ENCODE measurements around the gene SSBP4.

The SSBP4 gene

GRCh38 chr19:18465214-18465963 is 46.2 kb downstream of the SSBP4 start:
- in situ Hi-C loops (cut with HindIII; ENCODE audit: low pct_ligation_motif_present, low sequenced_read_pairs): no loop called here
- no peak overlapping the region for H3K27ac ChIP-seq
- no peak overlapping the region for H3K4me3 ChIP-seq (ENCODE audit: low read depth, low read length)
- TF ChIP-seq CTCF (IDR thresholded peaks at IDR 0.05; ENCODE audit: low read depth, low read length, missing control alignments): no peak
- no peaks in the 10 kb centered on the region for H3K27me3 ChIP-seq (replicated peaks)
- peaks cover 24% of the 10 kb centered on the region for H3K36me3 ChIP-seq (replicated peaks)
- no peak for DNase-seq

- in situ Hi-C loops (cut with HindIII; ENCODE audit: low pct_ligation_motif_present, low sequenced_read_pairs): no loop called here
- Histone ChIP-seq H3K27me3 (replicated peaks) (no peaks in the 10 kb centered on the region), H3K4me3 (ENCODE audit: low read depth, low read length) (no peak overlapping the region), H3K36me3 (replicated peaks) (peaks cover 18% of the 10 kb centered on the region), H3K27ac (no peak overlapping the region)
- no peak for DNase-seq
- TF ChIP-seq CTCF (IDR thresholded peaks at IDR 0.05; ENCODE audit: low read depth, low read length, missing control alignments): no peak
Observed at GRCh38 chr19:18465964-18466339, 46.8 kb downstream of the SSBP4 start.

DNA sequence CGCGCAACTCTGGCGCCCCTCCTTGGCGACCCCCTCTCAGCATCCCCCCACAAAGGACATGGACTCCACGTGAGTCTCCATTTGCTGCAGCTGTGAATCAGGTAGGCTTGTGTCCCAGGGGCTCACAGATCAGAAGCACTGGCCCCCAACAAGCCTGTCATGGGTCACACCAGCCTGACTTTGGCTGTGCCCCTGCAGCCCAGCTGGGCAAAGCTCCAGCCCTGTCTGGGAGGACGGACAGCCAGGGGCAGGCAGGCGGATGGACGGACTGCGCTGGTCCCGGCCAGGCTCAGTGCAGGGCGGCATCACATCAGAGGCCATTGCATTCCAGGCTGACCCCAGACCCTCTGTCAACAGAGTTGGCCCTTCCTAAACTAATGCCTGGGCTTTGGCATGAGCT is 47.2 kb downstream of the SSBP4 start:
- in situ Hi-C loops (cut with HindIII; ENCODE audit: low pct_ligation_motif_present, low sequenced_read_pairs): no loop called here
- Histone ChIP-seq H3K27me3 (replicated peaks) (no peaks in the 10 kb centered on the region), H3K4me3 (ENCODE audit: low read depth, low read length) (no peak overlapping the region), H3K27ac (no peak overlapping the region), H3K36me3 (replicated peaks) (peaks cover 14% of the 10 kb centered on the region)
- TF ChIP-seq CTCF (IDR thresholded peaks at IDR 0.05; ENCODE audit: low read depth, low read length, missing control alignments): no peak
- DNase-seq: no peak

DNA sequence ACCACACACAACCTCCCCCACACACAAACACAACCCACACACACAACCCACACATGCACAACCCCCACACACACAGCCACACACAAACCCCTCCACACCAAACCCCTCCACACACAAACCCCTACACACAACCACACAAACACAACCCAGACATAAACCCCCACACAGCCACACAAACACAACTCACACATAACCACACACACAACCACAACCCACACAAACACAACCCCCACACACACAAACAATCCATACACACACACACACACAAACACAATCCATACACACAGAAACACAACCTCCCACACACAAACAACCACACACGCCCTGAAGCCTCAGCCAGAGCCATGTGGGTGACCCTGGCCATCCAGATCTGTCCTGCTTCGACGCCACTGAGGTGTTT is 48.8 kb downstream of the SSBP4 start:
- peaks cover 10% of the 10 kb centered on the region for H3K36me3 ChIP-seq (replicated peaks)
- no peak overlapping the region for H3K4me3 ChIP-seq (ENCODE audit: low read depth, low read length)
- H3K27me3 ChIP-seq (replicated peaks): no peaks in the 10 kb centered on the region
- no peak for TF ChIP-seq CTCF (IDR thresholded peaks at IDR 0.05; ENCODE audit: low read depth, low read length, missing control alignments)
- in situ Hi-C loops (cut with HindIII; ENCODE audit: low pct_ligation_motif_present, low sequenced_read_pairs): no loop called here
- DNase-seq: no peak
- H3K27ac ChIP-seq: no peak overlapping the region

DNA sequence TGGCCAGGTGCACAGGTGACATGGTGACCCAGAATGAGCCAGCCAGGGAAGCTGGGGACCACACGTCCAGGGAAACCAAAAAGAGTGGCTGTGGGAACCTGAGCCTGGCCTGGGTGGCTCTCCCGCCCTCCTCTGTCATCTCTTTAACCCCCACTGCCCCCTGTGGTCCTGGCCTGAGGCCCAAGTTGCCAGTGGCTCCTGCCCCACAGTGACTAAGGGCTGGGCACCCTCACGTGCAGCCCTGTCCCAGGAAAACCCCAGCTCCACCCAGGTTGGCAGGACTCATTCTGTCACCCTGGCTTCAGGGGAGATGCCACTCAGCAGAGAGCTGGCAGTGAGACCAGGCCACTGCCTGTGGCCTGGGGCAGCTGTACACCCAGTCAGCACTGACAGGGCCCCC is 49.3 kb downstream of the SSBP4 start:
- Histone ChIP-seq H3K27ac (no peak overlapping the region), H3K27me3 (replicated peaks) (no peaks in the 10 kb centered on the region), H3K4me3 (ENCODE audit: low read depth, low read length) (no peak overlapping the region), H3K36me3 (replicated peaks) (peaks cover 8% of the 10 kb centered on the region)
- DNase-seq: no peak
- no peak for TF ChIP-seq CTCF (IDR thresholded peaks at IDR 0.05; ENCODE audit: low read depth, low read length, missing control alignments)
- in situ Hi-C loops (cut with HindIII; ENCODE audit: low pct_ligation_motif_present, low sequenced_read_pairs): no loop called here
